ENCODE data around the gene SFSWAP.

The SFSWAP gene

GRCh38 chr12:131754184-131754583 is 43.3 kb downstream of the SFSWAP start:
- TF ChIP-seq CTCF (IDR thresholded peaks at IDR 0.05; ENCODE audit: extremely low read depth, insufficient read depth, missing control alignments) = no peak
- in situ Hi-C loops (cut with MboI; ENCODE audit: low pct_unique_long_range_greater_than_20kb, low sequenced_read_pairs, unreplicated experiment) = no loop called here
- no peak for DNase-seq (ENCODE audit: low spot score)

- TF ChIP-seq CTCF (IDR thresholded peaks at IDR 0.05; ENCODE audit: extremely low read depth, insufficient read depth, missing control alignments) = peak; percentile 51
- DNase-seq (ENCODE audit: low spot score) = peak; percentile 60
- in situ Hi-C loops (cut with MboI; ENCODE audit: low pct_unique_long_range_greater_than_20kb, low sequenced_read_pairs, unreplicated experiment) = no loop called here
Observed at GRCh38 chr12:131755305-131756113, 44.6 kb downstream of the SFSWAP start.

- no peak for DNase-seq (ENCODE audit: low spot score)
- TF ChIP-seq CTCF (IDR thresholded peaks at IDR 0.05; ENCODE audit: extremely low read depth, insufficient read depth, missing control alignments) = no peak
- in situ Hi-C loops (cut with MboI; ENCODE audit: low pct_unique_long_range_greater_than_20kb, low sequenced_read_pairs, unreplicated experiment) = no loop called here
Observed at GRCh38 chr12:131756441-131756840, 45.6 kb downstream of the SFSWAP start.

- in situ Hi-C loops (cut with MboI; ENCODE audit: low pct_unique_long_range_greater_than_20kb, low sequenced_read_pairs, unreplicated experiment) = no loop called here
- DNase-seq (ENCODE audit: low spot score) = no peak
- no peak for TF ChIP-seq CTCF (IDR thresholded peaks at IDR 0.05; ENCODE audit: extremely low read depth, insufficient read depth, missing control alignments)
Observed at GRCh38 chr12:131757111-131757510, 46.2 kb downstream of the SFSWAP start.

- in situ Hi-C loops (cut with MboI; ENCODE audit: low pct_unique_long_range_greater_than_20kb, low sequenced_read_pairs, unreplicated experiment) = no loop called here
- DNase-seq (ENCODE audit: low spot score) = no peak
- TF ChIP-seq CTCF (IDR thresholded peaks at IDR 0.05; ENCODE audit: extremely low read depth, insufficient read depth, missing control alignments) = no peak
Observed at GRCh38 chr12:131758016-131758739, 47.3 kb downstream of the SFSWAP start.

- in situ Hi-C loops (cut with MboI; ENCODE audit: low pct_unique_long_range_greater_than_20kb, low sequenced_read_pairs, unreplicated experiment) = no loop called here
- DNase-seq (ENCODE audit: low spot score) = no peak
- no peak for TF ChIP-seq CTCF (IDR thresholded peaks at IDR 0.05; ENCODE audit: extremely low read depth, insufficient read depth, missing control alignments)
Observed at GRCh38 chr12:131759176-131759575, 48.3 kb downstream of the SFSWAP start.
